HG03439 (cell line): Measurements from ENCODE around the gene RNF138.
"Not testable (repeated sequence)": the region's sequence is repeated elsewhere in the genome, so short reads cannot be mapped to it uniquely, and the experiment has no call there.

Experiments
- ATAC-seq: cut with Tn5 transposase; IDR thresholded peaks from one replicate; pipeline ENCODE4 v1.9.1; 2021; ENCODE audit warnings: mild to moderate bottlenecking, moderate library complexity; ENCODE audit not compliant: unreplicated experiment

Gene RNF138

GRCh38 chr18:32095192-32095899 is 3.7 kb downstream of the RNF138 start:
- ATAC-seq, result no peak

GRCh38 chr18:32095900-32096229 is 4.2 kb downstream of the RNF138 start:
- ATAC-seq, result no peak

GRCh38 chr18:32096946-32097345 is 5.3 kb downstream of the RNF138 start:
- no peak for ATAC-seq

- no peak for ATAC-seq
Observed at GRCh38 chr18:32104516-32104915, 12.8 kb downstream of the RNF138 start.

- no peak for ATAC-seq
Observed at GRCh38 chr18:32110005-32110404, 18.3 kb downstream of the RNF138 start.

GRCh38 chr18:32111706-32112105 is 20.0 kb downstream of the RNF138 start:
- ATAC-seq, result no peak

- ATAC-seq, result no peak
Observed at GRCh38 chr18:32112826-32113225, 21.2 kb downstream of the RNF138 start.

GRCh38 chr18:32114293-32114942 is 22.7 kb downstream of the RNF138 start:
- no peak for ATAC-seq

GRCh38 chr18:32122039-32122438 is 30.4 kb downstream of the RNF138 start:
- no peak for ATAC-seq

GRCh38 chr18:32126538-32126937 is 34.9 kb downstream of the RNF138 start:
- ATAC-seq, result no peak

- no peak for ATAC-seq
Observed at GRCh38 chr18:32135625-32136024, 44.0 kb downstream of the RNF138 start.

GRCh38 chr18:32138332-32138982 is 46.8 kb downstream of the RNF138 start:
- ATAC-seq, result no peak

- ATAC-seq, result no peak
Observed at GRCh38 chr18:32139835-32140283, 48.2 kb downstream of the RNF138 start.

GRCh38 chr18:32148185-32148870 is 56.7 kb downstream of the RNF138 start:
- ATAC-seq, result no peak

- ATAC-seq, result no peak
Observed at GRCh38 chr18:32152705-32153448, 61.2 kb downstream of the RNF138 start.

GRCh38 chr18:32156855-32157254 is 65.2 kb downstream of the RNF138 start:
- no peak for ATAC-seq

- ATAC-seq, result no peak
Observed at GRCh38 chr18:32157580-32157979, 65.9 kb downstream of the RNF138 start.

- peak; percentile 92 for ATAC-seq
Observed at GRCh38 chr18:32158108-32158624, 66.5 kb downstream of the RNF138 start.

GRCh38 chr18:32158631-32159030 is 67.0 kb downstream of the RNF138 start:
- ATAC-seq, result not testable (repeated sequence)

GRCh38 chr18:32160547-32160946 is 68.9 kb downstream of the RNF138 start:
- ATAC-seq, result no peak
